Measurements from ENCODE around the gene GAK. TPM values are rescaled to one million over a fixed set of nuclear protein-coding genes. Genes with fewer than 3 reads are reported as not detected.

Gene GAK
- total and polyA plus RNA-seq, 2 experiments from 2014 or later = 87.1 to 88.4 TPM

- Histone ChIP-seq H3K9me2 (replicated peaks; ENCODE audit: insufficient read depth) (no peaks in the 10 kb centered on the region), H4K20me1 (ENCODE audit: insufficient read depth, poor library complexity, severe bottlenecking) (peaks cover 44% of the 10 kb centered on the region), H3K4me2 (no peak overlapping the region), H3K9me3 (ENCODE audit: low read depth) (no peaks in the 10 kb centered on the region), H3K79me2 (peaks cover 56% of the 10 kb centered on the region), H3K4me3 (no peak overlapping the region), H3K4me1 (ENCODE audit: insufficient read depth) (no peaks in the 10 kb centered on the region), H3K27me3 (no peaks in the 10 kb centered on the region), H2AFZ (no peak overlapping the region), H3K27ac (no peak overlapping the region), H3K36me3 (replicated peaks; ENCODE audit: insufficient read depth, low read depth) (no peaks in the 10 kb centered on the region)
- WGBS (ENCODE audit: low lambda C conversion rate, missing lambda C conversion rate) = 87% methylated on average over 9 of the region's 21 CpGs
- TF ChIP-seq EZH2 (IDR thresholded peaks at IDR 0.05; ENCODE audit: borderline replicate concordance) (no peak), CTCF (IDR thresholded peaks at IDR 0.05; ENCODE audit: poor library complexity) (no peak), EZH2phosphoT487 (IDR thresholded peaks at IDR 0.05; ENCODE audit: low read depth, severe bottlenecking, unreplicated experiment) (no peak)
- no peak for DNase-seq (ENCODE audit: low spot score)
Measured at GRCh38 chr4:914531-914930, 17.6 kb downstream of the GAK start.

GRCh38 chr4:913280-913618 lies 18.9 kb downstream of the GAK start:
- Histone ChIP-seq H3K27me3 (no peaks in the 10 kb centered on the region), H3K4me2 (no peak overlapping the region), H3K27ac (no peak overlapping the region), H3K4me1 (ENCODE audit: insufficient read depth) (no peaks in the 10 kb centered on the region), H3K79me2 (peaks cover 43% of the 10 kb centered on the region), H3K9me3 (ENCODE audit: low read depth) (no peaks in the 10 kb centered on the region), H3K36me3 (replicated peaks; ENCODE audit: insufficient read depth, low read depth) (no peaks in the 10 kb centered on the region), H3K9me2 (replicated peaks; ENCODE audit: insufficient read depth) (no peaks in the 10 kb centered on the region), H2AFZ (no peak overlapping the region), H4K20me1 (ENCODE audit: insufficient read depth, poor library complexity, severe bottlenecking) (peaks cover 41% of the 10 kb centered on the region), H3K4me3 (no peak overlapping the region)
- WGBS (ENCODE audit: low lambda C conversion rate, missing lambda C conversion rate) = 93% methylated on average over 4 of the region's 4 CpGs
- DNase-seq (ENCODE audit: low spot score) = no peak
- TF ChIP-seq EZH2phosphoT487 (IDR thresholded peaks at IDR 0.05; ENCODE audit: low read depth, severe bottlenecking, unreplicated experiment) = no peak
- TF ChIP-seq EZH2 (IDR thresholded peaks at IDR 0.05; ENCODE audit: borderline replicate concordance) = no peak
- no peak for TF ChIP-seq CTCF (IDR thresholded peaks at IDR 0.05; ENCODE audit: poor library complexity)

GRCh38 chr4:912548-913279 lies 19.4 kb downstream of the GAK start:
- Histone ChIP-seq H3K4me2 (no peak overlapping the region), H2AFZ (no peak overlapping the region), H3K79me2 (peaks cover 37% of the 10 kb centered on the region), H3K9me2 (replicated peaks; ENCODE audit: insufficient read depth) (no peaks in the 10 kb centered on the region), H3K36me3 (replicated peaks; ENCODE audit: insufficient read depth, low read depth) (no peaks in the 10 kb centered on the region), H3K27ac (no peak overlapping the region), H3K9me3 (ENCODE audit: low read depth) (no peaks in the 10 kb centered on the region), H3K4me1 (ENCODE audit: insufficient read depth) (no peaks in the 10 kb centered on the region), H3K4me3 (no peak overlapping the region), H4K20me1 (ENCODE audit: insufficient read depth, poor library complexity, severe bottlenecking) (peaks cover 37% of the 10 kb centered on the region), H3K27me3 (no peaks in the 10 kb centered on the region)
- no peak for DNase-seq (ENCODE audit: low spot score)
- TF ChIP-seq CTCF (IDR thresholded peaks at IDR 0.05; ENCODE audit: poor library complexity) (no peak), EZH2 (IDR thresholded peaks at IDR 0.05; ENCODE audit: borderline replicate concordance) (no peak), EZH2phosphoT487 (IDR thresholded peaks at IDR 0.05; ENCODE audit: low read depth, severe bottlenecking, unreplicated experiment) (no peak)
- WGBS (ENCODE audit: low lambda C conversion rate, missing lambda C conversion rate) = 91% methylated on average over 19 of the region's 19 CpGs

Data from hepatocyte (in vitro differentiated cells).